Mesendoderm (in vitro differentiated cells): Measurements from ENCODE around the gene RAB19.

Experiments used
- DNase-seq: peaks from one replicate; pipeline ENCODE4 v3.0.0; 2013
- H2AK5ac ChIP-seq: 2 replicates; pipeline ENCODE4 v1.6.1; 2013; ENCODE audit warnings: low read length, inconsistent platforms
- H2BK120ac ChIP-seq: 2 replicates; pipeline ENCODE4 v1.6.1; 2013; ENCODE audit warnings: low read depth, mild to moderate bottlenecking, low read length, moderate library complexity, mixed read lengths
- H2BK15ac ChIP-seq: replicated peaks from 2 replicates; pipeline ENCODE4 v1.6.1; 2013; ENCODE audit warnings: low read depth, mild to moderate bottlenecking, moderate library complexity
- H2BK5ac ChIP-seq: 2 replicates; pipeline ENCODE4 v1.6.1; 2013; ENCODE audit warnings: low read length, inconsistent platforms
- H3K18ac ChIP-seq: 2 replicates; pipeline ENCODE4 v1.6.1; 2013; ENCODE audit warnings: mild to moderate bottlenecking, low read length, mixed read lengths
- H3K23ac ChIP-seq: one replicate; pipeline ENCODE4 v1.6.1; 2013; ENCODE audit warnings: low read length
- H3K27ac ChIP-seq: 2 replicates; pipeline ENCODE4 v1.5.1; 2013; ENCODE audit warnings: low read depth, mild to moderate bottlenecking, inconsistent platforms, low read length, moderate library complexity
- H3K27me3 ChIP-seq: 2 replicates; pipeline ENCODE4 v1.6.1; 2013; ENCODE audit warnings: low read length, control low read depth, mild to moderate bottlenecking, inconsistent platforms; ENCODE audit not compliant: insufficient read depth, poor library complexity
- H3K36me3 ChIP-seq: 2 replicates; pipeline ENCODE4 v1.6.1; 2013; ENCODE audit warnings: low read length, inconsistent platforms; ENCODE audit not compliant: control insufficient read depth, insufficient read depth
- H3K4ac ChIP-seq: one replicate; pipeline ENCODE4 v1.6.1; 2013; ENCODE audit warnings: low read depth, mild to moderate bottlenecking, low read length, moderate library complexity
- H3K4me1 ChIP-seq: 2 replicates; pipeline ENCODE4 v1.6.1; 2013; ENCODE audit warnings: low read depth, low read length, inconsistent platforms; ENCODE audit not compliant: control insufficient read depth
- H3K4me2 ChIP-seq: 2 replicates; pipeline ENCODE4 v1.6.1; 2013; ENCODE audit warnings: low read length
- H3K4me3 ChIP-seq: 2 replicates; pipeline ENCODE4 v1.5.1; 2013; ENCODE audit warnings: mild to moderate bottlenecking, low read length
- H3K56ac ChIP-seq: one replicate; pipeline ENCODE4 v1.6.1; 2013; ENCODE audit warnings: low read length
- H3K79me1 ChIP-seq: 2 replicates; pipeline ENCODE4 v1.6.1; 2013; ENCODE audit warnings: low read length, inconsistent platforms
- H3K79me2 ChIP-seq: 2 replicates; pipeline ENCODE4 v1.6.1; 2013; ENCODE audit warnings: mild to moderate bottlenecking, low read length; ENCODE audit not compliant: control insufficient read depth, insufficient read depth
- H3K9ac ChIP-seq: 2 replicates; pipeline ENCODE4 v1.6.1; 2013; ENCODE audit warnings: low read length, inconsistent platforms
- H4K5ac ChIP-seq: one replicate; pipeline ENCODE4 v1.6.1; 2013; ENCODE audit warnings: low read length
- H4K8ac ChIP-seq: one replicate; pipeline ENCODE4 v1.6.1; 2013; ENCODE audit warnings: low read depth, mild to moderate bottlenecking, control low read depth, low read length, moderate library complexity
- WGBS: extraction: QIAGEN DNeasy Blood & Tissue Kit; methylation state at CpG from one replicate; pipeline ENCODE4 v1.1.7; 2013; ENCODE audit warnings: low lambda C conversion rate, missing lambda C conversion rate; ENCODE audit not compliant: insufficient coverage; ENCODE audit errors: extremely low coverage; 5-methylcytosine and 5-hydroxymethylcytosine counted together

Gene RAB19

GRCh38 chr7:140455743-140456142 lies 51.9 kb downstream of the RAB19 start:
- H3K4me2 ChIP-seq = no peak overlapping the region
- H2AK5ac ChIP-seq = no peak overlapping the region
- peaks cover 2% of the 10 kb centered on the region for H3K4me1 ChIP-seq
- H4K8ac ChIP-seq = no peak overlapping the region
- H3K18ac ChIP-seq = no peak overlapping the region
- no peak overlapping the region for H2BK15ac ChIP-seq
- H3K4ac ChIP-seq = no peak overlapping the region
- H3K27me3 ChIP-seq = no peaks in the 10 kb centered on the region
- DNase-seq = no peak
- no peak overlapping the region for H3K23ac ChIP-seq
- H3K79me2 ChIP-seq = peaks cover 17% of the 10 kb centered on the region
- no peak overlapping the region for H3K9ac ChIP-seq
- H4K5ac ChIP-seq = no peak overlapping the region
- no peak overlapping the region for H3K56ac ChIP-seq
- no peak overlapping the region for H3K27ac ChIP-seq
- H2BK5ac ChIP-seq = no peak overlapping the region
- H3K4me3 ChIP-seq = no peak overlapping the region
- no CpG with 5 or more reads among the region's 4 CpGs for WGBS
- H2BK120ac ChIP-seq = no peak overlapping the region
- H3K36me3 ChIP-seq = peaks cover 17% of the 10 kb centered on the region
- peaks cover 7% of the 10 kb centered on the region for H3K79me1 ChIP-seq

- Histone ChIP-seq H3K27me3 (no peaks in the 10 kb centered on the region), H3K27ac (no peak overlapping the region), H4K5ac (no peak overlapping the region), H3K4me1 (peaks cover 2% of the 10 kb centered on the region), H2BK15ac (no peak overlapping the region), H2BK120ac (no peak overlapping the region), H3K9ac (no peak overlapping the region), H2AK5ac (no peak overlapping the region), H3K4me2 (no peak overlapping the region), H3K4me3 (no peak overlapping the region), H3K56ac (no peak overlapping the region), H3K4ac (no peak overlapping the region), H2BK5ac (no peak overlapping the region), H3K79me1 (peaks cover 7% of the 10 kb centered on the region), H3K36me3 (peaks cover 17% of the 10 kb centered on the region), H3K79me2 (peaks cover 17% of the 10 kb centered on the region), H3K18ac (no peak overlapping the region), H3K23ac (no peak overlapping the region), H4K8ac (no peak overlapping the region)
- no CpG with 5 or more reads among the region's 9 CpGs for WGBS
- no peak for DNase-seq
Observed at GRCh38 chr7:140456551-140457051, 52.7 kb downstream of the RAB19 start.

- H2AK5ac ChIP-seq = no peak overlapping the region
- no peak overlapping the region for H3K23ac ChIP-seq
- no peak overlapping the region for H3K27ac ChIP-seq
- H2BK15ac ChIP-seq = no peak overlapping the region
- no peak overlapping the region for H4K5ac ChIP-seq
- no CpG with 5 or more reads among the region's 3 CpGs for WGBS
- no peaks in the 10 kb centered on the region for H3K4me1 ChIP-seq
- no peak overlapping the region for H2BK120ac ChIP-seq
- DNase-seq = no peak
- peaks cover 25% of the 10 kb centered on the region for H3K79me2 ChIP-seq
- H4K8ac ChIP-seq = no peak overlapping the region
- no peaks in the 10 kb centered on the region for H3K27me3 ChIP-seq
- H3K36me3 ChIP-seq = peaks cover 17% of the 10 kb centered on the region
- H3K4me3 ChIP-seq = no peak overlapping the region
- H2BK5ac ChIP-seq = no peak overlapping the region
- no peak overlapping the region for H3K18ac ChIP-seq
- H3K4ac ChIP-seq = no peak overlapping the region
- peaks cover 9% of the 10 kb centered on the region for H3K79me1 ChIP-seq
- no peak overlapping the region for H3K56ac ChIP-seq
- H3K4me2 ChIP-seq = no peak overlapping the region
- no peak overlapping the region for H3K9ac ChIP-seq
Observed at GRCh38 chr7:140458201-140458600, 54.3 kb downstream of the RAB19 start.

- Histone ChIP-seq H2BK15ac (no peak overlapping the region), H3K23ac (no peak overlapping the region), H3K79me2 (peaks cover 26% of the 10 kb centered on the region), H3K9ac (no peak overlapping the region), H4K8ac (no peak overlapping the region), H3K18ac (no peak overlapping the region), H3K4me3 (no peak overlapping the region), H2AK5ac (no peak overlapping the region), H3K27ac (no peak overlapping the region), H3K4ac (no peak overlapping the region), H2BK120ac (no peak overlapping the region), H3K56ac (no peak overlapping the region), H3K36me3 (peaks cover 17% of the 10 kb centered on the region), H2BK5ac (no peak overlapping the region), H3K4me1 (no peaks in the 10 kb centered on the region), H4K5ac (no peak overlapping the region), H3K27me3 (no peaks in the 10 kb centered on the region), H3K79me1 (peaks cover 9% of the 10 kb centered on the region), H3K4me2 (no peak overlapping the region)
- DNase-seq = no peak
- no CpG with 5 or more reads among the region's 8 CpGs for WGBS
Observed at GRCh38 chr7:140458916-140459315, 55.1 kb downstream of the RAB19 start.

- Histone ChIP-seq H2BK5ac (no peak overlapping the region), H3K23ac (no peak overlapping the region), H3K36me3 (peaks cover 6% of the 10 kb centered on the region), H2AK5ac (no peak overlapping the region), H3K4me2 (no peak overlapping the region), H4K8ac (no peak overlapping the region), H2BK120ac (no peak overlapping the region), H3K4me1 (no peaks in the 10 kb centered on the region), H3K9ac (no peak overlapping the region), H3K56ac (no peak overlapping the region), H3K27me3 (no peaks in the 10 kb centered on the region), H3K79me2 (peaks cover 41% of the 10 kb centered on the region), H3K4ac (no peak overlapping the region), H3K27ac (no peak overlapping the region), H3K79me1 (peaks cover 8% of the 10 kb centered on the region), H3K4me3 (no peak overlapping the region), H4K5ac (no peak overlapping the region), H2BK15ac (no peak overlapping the region), H3K18ac (no peak overlapping the region)
- no peak for DNase-seq
- WGBS = no CpG with 5 or more reads among the region's 2 CpGs
Observed at GRCh38 chr7:140463111-140463510, 59.3 kb downstream of the RAB19 start.

GRCh38 chr7:140475747-140476333 lies 72.0 kb downstream of the RAB19 start:
- Histone ChIP-seq H3K27me3 (no peaks in the 10 kb centered on the region), H3K18ac (no peak overlapping the region), H2AK5ac (no peak overlapping the region), H3K79me1 (no peaks in the 10 kb centered on the region), H3K4me3 (no peak overlapping the region), H3K9ac (peak overlapping the region; percentile 34), H3K23ac (no peak overlapping the region), H3K79me2 (peaks cover 77% of the 10 kb centered on the region), H3K36me3 (no peaks in the 10 kb centered on the region), H2BK120ac (no peak overlapping the region), H4K5ac (no peak overlapping the region), H3K4me1 (peaks cover 2% of the 10 kb centered on the region), H3K56ac (no peak overlapping the region), H3K4me2 (no peak overlapping the region), H2BK5ac (no peak overlapping the region), H3K27ac (no peak overlapping the region), H4K8ac (no peak overlapping the region), H3K4ac (no peak overlapping the region), H2BK15ac (no peak overlapping the region)
- WGBS = no CpG with 5 or more reads among the region's 2 CpGs
- DNase-seq = peak; percentile 66
